Mammary epithelial cell (primary cell): Measurements from ENCODE around the gene KLHL13.

ENCODE experiments used
- EZH2 ChIP-seq: IDR thresholded peaks from 2 replicates; pipeline ENCODE4 v1.6.1; 2012; ENCODE audit warnings: low read length, inconsistent platforms, borderline replicate concordance
- TF ChIP-seq, protein P1 (sequence below), 2 donors: IDR thresholded peaks in 1 of 2; conservative IDR thresholded peaks in 1 of 2; 2 replicates each; pipeline ENCODE4 v1.5.1; 2011 to 2012; ENCODE audit warnings: inconsistent platforms in 2 of 2, low read length in 2 of 2, mild to moderate bottlenecking in 2 of 2, control low read depth in 1 of 2, low read depth in 1 of 2; ENCODE audit not compliant: insufficient read depth in 1 of 2; ENCODE audit errors: extremely low read depth in 1 of 2

GRCh38 chrX:118164138-118164537, 47.5 kb upstream of the KLHL13 start:
- TF ChIP-seq, protein P1, sequence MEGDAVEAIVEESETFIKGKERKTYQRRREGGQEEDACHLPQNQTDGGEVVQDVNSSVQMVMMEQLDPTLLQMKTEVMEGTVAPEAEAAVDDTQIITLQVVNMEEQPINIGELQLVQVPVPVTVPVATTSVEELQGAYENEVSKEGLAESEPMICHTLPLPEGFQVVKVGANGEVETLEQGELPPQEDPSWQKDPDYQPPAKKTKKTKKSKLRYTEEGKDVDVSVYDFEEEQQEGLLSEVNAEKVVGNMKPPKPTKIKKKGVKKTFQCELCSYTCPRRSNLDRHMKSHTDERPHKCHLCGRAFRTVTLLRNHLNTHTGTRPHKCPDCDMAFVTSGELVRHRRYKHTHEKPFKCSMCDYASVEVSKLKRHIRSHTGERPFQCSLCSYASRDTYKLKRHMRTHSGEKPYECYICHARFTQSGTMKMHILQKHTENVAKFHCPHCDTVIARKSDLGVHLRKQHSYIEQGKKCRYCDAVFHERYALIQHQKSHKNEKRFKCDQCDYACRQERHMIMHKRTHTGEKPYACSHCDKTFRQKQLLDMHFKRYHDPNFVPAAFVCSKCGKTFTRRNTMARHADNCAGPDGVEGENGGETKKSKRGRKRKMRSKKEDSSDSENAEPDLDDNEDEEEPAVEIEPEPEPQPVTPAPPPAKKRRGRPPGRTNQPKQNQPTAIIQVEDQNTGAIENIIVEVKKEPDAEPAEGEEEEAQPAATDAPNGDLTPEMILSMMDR (conservative IDR thresholded peaks at IDR 0.05 in 1 of 2, IDR thresholded peaks at IDR 0.05 in 1 of 2; ENCODE audit: extremely low read depth in 1 of 2, insufficient read depth in 1 of 2, low read depth in 1 of 2, low read length in 2 of 2): no peak
- no peak for TF ChIP-seq EZH2
